ENCODE measurements around the gene GALNT7.

- TF ChIP-seq, protein P1, sequence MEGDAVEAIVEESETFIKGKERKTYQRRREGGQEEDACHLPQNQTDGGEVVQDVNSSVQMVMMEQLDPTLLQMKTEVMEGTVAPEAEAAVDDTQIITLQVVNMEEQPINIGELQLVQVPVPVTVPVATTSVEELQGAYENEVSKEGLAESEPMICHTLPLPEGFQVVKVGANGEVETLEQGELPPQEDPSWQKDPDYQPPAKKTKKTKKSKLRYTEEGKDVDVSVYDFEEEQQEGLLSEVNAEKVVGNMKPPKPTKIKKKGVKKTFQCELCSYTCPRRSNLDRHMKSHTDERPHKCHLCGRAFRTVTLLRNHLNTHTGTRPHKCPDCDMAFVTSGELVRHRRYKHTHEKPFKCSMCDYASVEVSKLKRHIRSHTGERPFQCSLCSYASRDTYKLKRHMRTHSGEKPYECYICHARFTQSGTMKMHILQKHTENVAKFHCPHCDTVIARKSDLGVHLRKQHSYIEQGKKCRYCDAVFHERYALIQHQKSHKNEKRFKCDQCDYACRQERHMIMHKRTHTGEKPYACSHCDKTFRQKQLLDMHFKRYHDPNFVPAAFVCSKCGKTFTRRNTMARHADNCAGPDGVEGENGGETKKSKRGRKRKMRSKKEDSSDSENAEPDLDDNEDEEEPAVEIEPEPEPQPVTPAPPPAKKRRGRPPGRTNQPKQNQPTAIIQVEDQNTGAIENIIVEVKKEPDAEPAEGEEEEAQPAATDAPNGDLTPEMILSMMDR (IDR thresholded peaks at IDR 0.05; ENCODE audit: extremely low read depth in 1 of 2, insufficient read depth in 1 of 2, low read depth in 1 of 2, low read length in 2 of 2) = no peak
- TF ChIP-seq POLR2A (IDR thresholded peaks at IDR 0.05; ENCODE audit: low read depth, low read length) (no peak), POLR2AphosphoS5 (IDR thresholded peaks at IDR 0.05; ENCODE audit: insufficient read depth, low read depth, low read length) (no peak), EZH2 (IDR thresholded peaks at IDR 0.05; ENCODE audit: borderline replicate concordance, low read depth, low read length, severe bottlenecking) (no peak), GATA2 (IDR thresholded peaks at IDR 0.05; ENCODE audit: insufficient read depth, insufficient read length, low read depth, low read length) (no peak), MYC (IDR thresholded peaks at IDR 0.05; ENCODE audit: low read depth, low read length) (no peak)
Measured at GRCh38 chr4:173170182-173170778, 1.7 kb downstream of the GALNT7 start.

Data from endothelial cell of umbilical vein (primary cell).